Measurements from ENCODE around the gene XYLT1. TPM values are rescaled to one million over a fixed set of nuclear protein-coding genes. Genes with fewer than 3 reads are reported as not detected.
"Not testable (repeated sequence)": the region's sequence is repeated elsewhere in the genome, so short reads cannot be mapped to it uniquely, and the experiment has no call there.

XYLT1 gene
- total RNA-seq, 1 experiment from 2014 or later = 8.3 TPM

DNA sequence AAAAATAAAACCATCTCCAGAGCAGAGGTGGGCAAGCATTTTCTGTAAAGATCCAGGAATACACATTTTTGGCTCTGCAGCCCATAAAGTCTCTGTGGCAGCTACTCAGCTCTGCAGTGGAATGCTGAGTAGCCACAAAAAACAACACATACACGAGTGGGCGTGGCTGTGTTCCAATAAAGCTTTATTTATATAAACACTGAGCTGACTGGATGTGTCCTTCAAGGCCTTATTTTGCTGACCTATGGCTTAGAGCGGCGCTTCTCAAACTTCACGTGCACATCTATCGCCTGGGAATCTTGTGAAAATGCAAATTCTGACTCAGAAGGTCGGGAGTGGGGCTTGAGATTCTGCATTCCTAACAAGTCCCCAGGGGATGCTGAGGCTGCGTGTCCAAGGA is 39.7 kb downstream of the XYLT1 start:
- DNase-seq (ENCODE audit: low spot score) = peak; percentile 25

DNA sequence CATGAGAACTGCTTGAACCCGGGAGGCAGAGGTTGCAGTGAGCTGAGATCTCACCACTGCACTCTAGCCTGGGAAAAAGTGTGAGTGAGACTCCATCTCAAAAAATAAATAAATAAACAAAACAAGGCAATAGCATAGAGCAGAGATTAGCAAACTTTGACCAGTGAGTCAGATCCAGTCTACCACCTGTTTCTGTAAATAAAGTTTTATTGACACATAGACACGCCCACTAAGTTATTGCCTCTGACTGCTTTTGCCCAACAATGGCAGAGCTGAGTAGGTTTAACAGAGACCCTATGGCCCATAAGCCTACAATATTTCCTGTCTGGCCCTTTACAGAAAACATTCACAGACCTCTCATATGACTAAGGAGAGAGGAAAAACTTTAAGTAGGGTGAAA is 44.3 kb downstream of the XYLT1 start:
- DNase-seq (ENCODE audit: low spot score) = no peak

GRCh38 chr16:17424771-17425170 is 46.0 kb downstream of the XYLT1 start:
- DNase-seq (ENCODE audit: low spot score) = no peak

DNA sequence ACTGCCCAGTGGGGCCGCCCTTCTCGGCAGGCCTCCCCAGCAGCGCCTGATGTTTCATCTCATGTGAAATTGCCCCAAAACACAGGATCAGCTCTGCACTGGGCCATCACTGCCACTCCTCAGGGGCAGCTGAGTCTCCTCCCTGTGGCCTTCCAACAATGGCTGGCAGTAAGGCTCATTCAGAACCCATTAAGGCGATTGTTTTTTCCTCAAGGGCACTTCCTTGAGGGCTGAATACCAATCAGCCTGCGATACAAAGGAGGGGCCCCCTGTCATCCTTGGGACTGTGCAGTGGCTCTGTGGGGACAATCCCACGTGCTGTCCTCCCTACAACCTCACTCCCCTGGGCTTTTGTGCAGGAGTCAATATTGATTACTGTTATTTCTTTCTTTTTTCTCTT is 47.5 kb downstream of the XYLT1 start:
- no peak for DNase-seq (ENCODE audit: low spot score)

GRCh38 chr16:17420816-17421215 is 49.9 kb downstream of the XYLT1 start:
- DNase-seq (ENCODE audit: low spot score) = no peak

DNA sequence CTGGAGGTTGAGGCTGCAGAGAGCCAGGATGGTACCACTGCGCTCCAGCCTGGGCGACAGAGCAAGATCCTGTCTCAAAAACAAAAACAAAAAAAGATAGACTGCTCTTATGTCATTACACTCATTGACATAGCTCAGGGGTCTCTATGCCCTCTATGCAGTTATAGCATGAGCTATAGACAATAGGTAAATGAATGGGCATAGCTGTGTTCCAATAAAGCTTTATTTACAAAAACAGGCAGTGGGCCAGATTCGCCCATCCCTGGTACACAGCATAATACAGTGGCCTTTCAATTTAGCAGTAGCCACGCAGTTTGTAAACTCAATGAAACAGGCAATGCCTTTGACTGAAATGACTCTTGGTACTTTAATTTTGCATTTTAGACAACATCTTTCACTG is 51.5 kb downstream of the XYLT1 start:
- no peak for DNase-seq (ENCODE audit: low spot score)

GRCh38 chr16:17417740-17418139 is 53.0 kb downstream of the XYLT1 start:
- no peak for DNase-seq (ENCODE audit: low spot score)

GRCh38 chr16:17416461-17417311 is 54.1 kb downstream of the XYLT1 start:
- no peak for DNase-seq (ENCODE audit: low spot score)

- no peak for DNase-seq (ENCODE audit: low spot score)
Measured at GRCh38 chr16:17414916-17415315, 55.8 kb downstream of the XYLT1 start.

DNA sequence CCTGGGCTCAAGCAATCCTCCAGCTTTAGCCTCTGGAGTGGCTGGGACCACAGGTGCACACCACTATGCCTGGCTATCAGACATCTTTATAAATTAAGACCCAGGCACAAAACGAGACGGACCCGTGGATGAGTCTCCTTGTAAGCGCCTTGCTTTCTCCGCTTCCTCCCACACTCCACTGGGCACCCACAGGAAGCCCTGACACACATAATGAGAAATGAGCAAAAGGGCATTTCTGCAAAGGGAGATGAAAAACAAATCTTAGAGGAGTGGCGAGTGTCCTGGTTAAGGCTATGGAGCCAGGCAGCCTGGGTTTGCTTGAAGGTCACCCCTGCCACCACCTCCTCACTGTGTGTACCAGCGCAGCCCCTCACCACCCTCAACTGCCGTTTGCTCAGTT is 56.3 kb downstream of the XYLT1 start:
- DNase-seq (ENCODE audit: low spot score) = no peak

GRCh38 chr16:17413508-17413907 is 57.3 kb downstream of the XYLT1 start:
- no peak for DNase-seq (ENCODE audit: low spot score)

DNA sequence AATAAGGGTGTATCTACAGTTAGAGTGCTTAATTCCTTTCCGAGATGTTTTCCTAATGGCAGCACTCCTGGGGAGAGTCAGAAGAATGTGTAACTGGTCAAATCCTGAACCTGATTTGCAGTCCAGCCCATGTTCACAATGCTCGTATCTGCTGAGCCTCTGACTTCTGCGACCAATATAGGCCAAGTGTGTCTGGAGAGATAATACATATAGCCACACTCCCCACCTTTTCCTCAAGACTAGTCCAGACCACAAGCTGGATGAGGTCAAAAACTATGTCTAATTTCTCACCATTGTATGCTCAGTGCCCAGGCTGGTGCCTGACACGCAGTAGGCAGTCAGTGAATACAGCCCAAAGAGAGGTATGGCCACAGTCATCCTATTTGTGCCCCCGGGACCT is 58.0 kb downstream of the XYLT1 start:
- DNase-seq (ENCODE audit: low spot score) = no peak

DNA sequence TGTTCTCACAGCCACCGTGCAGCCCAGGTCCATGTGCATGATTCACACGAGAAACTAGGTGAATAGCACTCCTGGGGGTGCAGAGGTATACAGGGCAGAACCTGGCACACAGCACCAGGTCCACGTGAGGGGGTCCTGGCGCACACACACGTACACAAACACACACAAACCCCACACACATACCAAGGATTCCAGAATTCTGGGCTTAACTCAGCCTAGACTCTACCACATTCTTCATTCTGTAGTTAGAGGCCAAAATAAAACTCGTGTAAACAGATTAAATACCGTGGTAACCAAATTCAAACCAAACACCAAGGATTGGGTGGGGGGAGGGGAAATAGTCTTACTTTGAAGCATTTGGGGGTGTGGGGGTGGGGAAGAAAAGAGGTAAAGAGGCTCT is 58.5 kb downstream of the XYLT1 start:
- peak; percentile 34 for DNase-seq (ENCODE audit: low spot score)

- DNase-seq (ENCODE audit: low spot score) = no peak
Measured at GRCh38 chr16:17411263-17411662, 59.5 kb downstream of the XYLT1 start.

DNA sequence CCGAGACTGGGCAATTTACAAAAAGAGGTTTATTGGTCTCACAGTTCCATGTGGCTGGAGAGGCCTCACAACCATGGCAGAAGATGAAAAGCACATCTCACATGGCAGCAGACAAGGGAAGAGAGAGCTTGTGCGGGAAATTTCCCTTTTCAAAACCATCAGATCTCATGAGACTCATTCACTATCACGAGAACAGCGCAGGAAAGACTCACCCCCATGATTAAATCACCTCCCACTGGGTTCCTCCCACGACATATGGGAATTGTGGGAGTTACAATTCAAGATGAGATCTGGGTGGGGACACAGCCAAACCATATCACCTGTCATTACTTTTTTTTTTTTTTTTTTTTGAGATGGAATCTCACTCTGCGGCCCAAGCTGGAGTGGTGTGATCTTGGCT is 60.4 kb downstream of the XYLT1 start:
- not testable (repeated sequence) for DNase-seq (ENCODE audit: low spot score)

DNA sequence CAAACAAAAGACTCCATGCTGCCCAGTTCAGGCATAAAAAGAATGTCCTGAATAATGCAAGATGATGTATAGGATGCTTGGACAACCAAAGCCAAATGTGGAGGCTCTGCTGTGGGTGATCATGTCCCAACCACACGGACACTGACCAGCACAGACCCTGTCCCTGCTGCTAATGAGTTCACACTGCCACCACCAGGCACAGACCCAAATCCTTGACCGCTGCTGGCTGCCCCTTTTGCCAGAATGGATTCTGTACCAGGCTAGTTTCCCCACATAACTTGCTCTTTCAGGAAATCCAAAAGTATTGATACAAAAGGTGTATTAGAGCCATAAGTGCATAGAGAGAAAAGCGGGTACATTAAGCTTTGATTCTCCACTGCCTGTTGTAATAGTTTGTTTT is 60.9 kb downstream of the XYLT1 start:
- no peak for DNase-seq (ENCODE audit: low spot score)

- DNase-seq (ENCODE audit: low spot score) = no peak
Measured at GRCh38 chr16:17408955-17409441, 61.8 kb downstream of the XYLT1 start.

- no peak for DNase-seq (ENCODE audit: low spot score)
Measured at GRCh38 chr16:17408296-17408695, 62.5 kb downstream of the XYLT1 start.

GRCh38 chr16:17407321-17407720 is 63.4 kb downstream of the XYLT1 start:
- no peak for DNase-seq (ENCODE audit: low spot score)

- DNase-seq (ENCODE audit: low spot score) = peak; percentile 87
Measured at GRCh38 chr16:17404941-17405689, 65.6 kb downstream of the XYLT1 start.

DNA sequence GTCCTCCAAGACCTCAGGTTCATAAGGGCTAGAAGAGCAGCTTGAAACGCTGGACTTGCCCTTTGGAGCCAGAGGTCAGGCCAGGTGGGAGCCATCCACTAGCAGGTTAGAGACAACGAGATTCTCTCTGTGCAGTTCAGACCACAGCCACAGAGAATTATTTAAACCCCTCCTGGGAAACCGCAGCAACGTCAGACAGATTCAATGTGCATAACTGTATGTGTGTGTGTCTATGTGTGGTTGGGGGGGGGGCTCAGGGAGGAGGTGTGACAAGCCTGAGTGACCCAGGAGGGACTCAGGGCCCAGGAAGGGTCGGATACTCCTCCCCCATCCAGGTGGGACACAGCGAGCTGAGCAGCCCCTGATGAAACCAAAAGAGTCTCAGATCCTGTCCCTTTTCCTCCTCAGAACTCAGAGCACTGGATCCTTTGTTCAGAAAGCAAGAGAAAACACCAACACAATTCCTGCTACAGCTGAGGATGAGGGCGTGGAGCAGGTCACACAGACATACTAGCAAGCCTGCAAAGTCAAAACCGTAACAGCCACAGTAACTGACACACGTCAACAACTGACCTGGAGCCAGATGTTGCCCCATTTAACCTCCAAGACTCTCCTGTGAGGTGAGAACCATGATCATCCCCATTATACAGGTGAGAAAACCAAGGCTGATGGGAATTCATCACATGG is 66.8 kb downstream of the XYLT1 start:
- DNase-seq (ENCODE audit: low spot score) = no peak

DNA sequence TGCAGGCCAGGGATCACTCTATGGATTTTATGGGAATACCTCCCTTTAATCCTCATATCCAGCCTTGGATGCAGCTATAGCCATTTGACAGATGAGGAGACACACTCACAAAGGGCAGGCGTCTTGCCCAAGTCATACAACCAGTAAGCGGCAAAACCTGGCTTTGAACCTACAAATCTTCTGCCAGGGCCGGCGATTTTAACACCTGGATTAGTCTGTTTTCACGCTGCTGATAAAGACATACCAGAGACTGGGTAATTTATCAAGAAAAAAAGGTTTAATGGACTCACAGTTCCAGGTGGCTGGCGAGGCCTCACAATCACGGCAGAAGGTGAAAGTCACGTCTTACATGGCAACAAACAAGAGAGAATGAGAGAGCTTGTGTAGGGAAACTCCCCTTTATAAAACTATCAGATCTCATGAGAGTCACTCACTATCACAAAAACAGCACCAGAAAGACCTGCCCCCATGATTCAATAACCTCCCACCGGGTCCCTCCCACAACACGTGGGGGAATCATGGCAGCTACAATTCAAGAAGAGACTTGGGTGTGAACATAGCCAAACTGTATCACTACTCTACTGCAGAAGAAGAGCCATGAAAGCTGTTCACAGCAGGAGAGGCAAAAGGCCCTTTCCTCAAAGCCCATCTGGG is 67.5 kb downstream of the XYLT1 start:
- DNase-seq (ENCODE audit: low spot score) = no peak

Measured in H4 (cell line).